Mesothelial cell of epicardium (in vitro differentiated cells): ENCODE data around the gene NATD1. TPM values are rescaled to one million over a fixed set of nuclear protein-coding genes. Genes with fewer than 3 reads are reported as not detected.

ENCODE experiments used
- DNase-seq, 2 experiments: peaks; one replicate each; pipeline ENCODE4 v3.0.0; 2021; ENCODE audit warnings: low spot score in 2 of 2; ENCODE audit not compliant: unreplicated experiment in 2 of 2
- H3K27ac Mint-ChIP-seq: 2 replicates; pipeline ENCODE4 v1.8.0; 2021; ENCODE audit warnings: mixed read lengths
- H3K27me3 Mint-ChIP-seq: 2 replicates; pipeline ENCODE4 v1.8.0; 2021; ENCODE audit warnings: low read depth, mixed read lengths
- H3K36me3 Mint-ChIP-seq: 2 replicates; pipeline ENCODE4 v1.8.0; 2021; ENCODE audit warnings: mixed read lengths
- H3K4me1 Mint-ChIP-seq: 2 replicates; pipeline ENCODE4 v1.8.0; 2021; ENCODE audit warnings: mixed read lengths
- H3K4me3 Mint-ChIP-seq: 2 replicates; pipeline ENCODE4 v1.8.0; 2021; ENCODE audit warnings: mild to moderate bottlenecking, moderate library complexity, mixed read lengths
- H3K9me3 Mint-ChIP-seq: 2 replicates; pipeline ENCODE4 v1.8.0; 2021; ENCODE audit warnings: mixed read lengths
- CTCF ChIP-seq: fragments of 200-600 bp; sonication (generic); IDR thresholded peaks from one replicate; pipeline ENCODE4 v1.5.0; 2021; ENCODE audit warnings: antibody characterized with exemption; ENCODE audit not compliant: unreplicated experiment
- total RNA-seq: library from RNA; stranded (reverse); gene quantifications from 3 replicates; pipeline ENCODE4 v1.2.1, GENCODE V29; 2021

Gene NATD1
- total RNA-seq, 1 donor from 2014 or later = 12.7 TPM

GRCh38 chr17:21279198-21279535 lies 26.0 kb upstream of the NATD1 start:
- peaks cover 38% of the 10 kb centered on the region for H3K27me3 Mint-ChIP-seq
- H3K27ac Mint-ChIP-seq = no peak overlapping the region
- peaks cover 12% of the 10 kb centered on the region for H3K4me1 Mint-ChIP-seq
- no peaks in the 10 kb centered on the region for H3K36me3 Mint-ChIP-seq
- no peaks in the 10 kb centered on the region for H3K9me3 Mint-ChIP-seq
- H3K4me3 Mint-ChIP-seq = no peak overlapping the region
- TF ChIP-seq CTCF = no peak
- DNase-seq = no peak

GRCh38 chr17:21278450-21279197 lies 25.4 kb upstream of the NATD1 start:
- Mint-ChIP-seq H3K27me3 (peaks cover 38% of the 10 kb centered on the region), H3K36me3 (no peaks in the 10 kb centered on the region), H3K27ac (no peak overlapping the region), H3K4me1 (peaks cover 12% of the 10 kb centered on the region), H3K9me3 (no peaks in the 10 kb centered on the region), H3K4me3 (no peak overlapping the region)
- no peak for DNase-seq
- TF ChIP-seq CTCF = no peak

GRCh38 chr17:21277332-21277731 lies 24.1 kb upstream of the NATD1 start:
- no peak overlapping the region for H3K27ac Mint-ChIP-seq
- H3K9me3 Mint-ChIP-seq = no peaks in the 10 kb centered on the region
- no peak overlapping the region for H3K4me3 Mint-ChIP-seq
- no peak for DNase-seq
- H3K4me1 Mint-ChIP-seq = peaks cover 12% of the 10 kb centered on the region
- no peaks in the 10 kb centered on the region for H3K36me3 Mint-ChIP-seq
- H3K27me3 Mint-ChIP-seq = peaks cover 31% of the 10 kb centered on the region
- no peak for TF ChIP-seq CTCF

DNA sequence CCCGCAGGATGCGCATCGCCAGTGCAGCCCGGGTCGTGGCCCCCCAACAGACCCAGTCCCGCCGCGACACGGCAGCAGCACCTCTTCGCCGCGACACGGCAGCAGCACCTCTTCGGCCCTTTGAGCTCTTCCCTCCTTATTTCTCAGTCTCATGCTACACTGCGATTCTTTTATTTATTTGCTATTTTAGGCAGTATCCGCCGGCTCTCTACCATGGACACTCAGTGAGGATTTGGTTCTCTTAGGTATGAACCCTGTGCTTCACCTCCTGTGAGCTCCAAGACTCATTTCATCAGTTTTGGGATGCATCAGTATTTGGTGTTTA lies 23.0 kb upstream of the NATD1 start:
- no peaks in the 10 kb centered on the region for H3K36me3 Mint-ChIP-seq
- DNase-seq = no peak
- peaks cover 12% of the 10 kb centered on the region for H3K4me1 Mint-ChIP-seq
- peaks cover 23% of the 10 kb centered on the region for H3K27me3 Mint-ChIP-seq
- peak overlapping the region; percentile 69 for H3K4me3 Mint-ChIP-seq
- no peak for TF ChIP-seq CTCF
- H3K9me3 Mint-ChIP-seq = no peaks in the 10 kb centered on the region
- H3K27ac Mint-ChIP-seq = no peak overlapping the region

DNA sequence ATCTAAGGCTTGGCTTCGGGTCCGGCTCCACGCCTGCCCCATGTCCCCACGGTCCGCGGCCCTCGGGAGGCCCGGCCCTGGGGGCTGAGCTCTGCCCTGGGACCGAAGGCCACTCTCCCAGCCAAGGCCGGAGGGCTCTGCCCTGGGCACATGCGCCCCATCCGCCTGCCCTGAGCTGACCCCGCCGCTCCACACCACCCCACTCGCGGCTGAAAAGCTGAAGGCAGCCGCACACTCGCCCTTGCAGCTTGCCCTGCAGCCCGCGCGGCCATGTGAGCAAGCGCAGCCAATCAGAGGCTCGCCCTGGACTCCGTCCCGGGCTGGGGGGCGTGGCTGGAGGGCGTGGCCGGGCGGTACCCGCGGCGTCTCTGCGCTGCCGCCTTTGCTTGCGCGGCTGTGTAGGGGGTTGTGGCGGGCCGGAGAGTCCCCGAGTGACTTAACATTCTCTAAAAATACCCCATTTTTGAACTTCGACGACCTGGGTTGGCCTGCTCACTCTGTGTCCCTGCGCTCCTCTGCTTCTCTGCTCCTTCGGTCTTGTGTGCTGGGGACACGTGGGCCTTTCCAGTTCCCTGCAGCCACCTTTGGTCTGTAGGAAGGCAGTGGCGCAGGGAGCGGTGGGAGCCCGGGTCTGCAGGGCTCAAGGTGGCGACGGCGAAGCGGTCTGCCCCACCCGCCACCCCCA lies 22.5 kb upstream of the NATD1 start:
- DNase-seq = peak; percentile 91 to 94
- H3K4me1 Mint-ChIP-seq = peaks cover 12% of the 10 kb centered on the region
- peaks cover 23% of the 10 kb centered on the region for H3K27me3 Mint-ChIP-seq
- peak overlapping the region; percentile 69 for H3K4me3 Mint-ChIP-seq
- H3K9me3 Mint-ChIP-seq = no peaks in the 10 kb centered on the region
- H3K36me3 Mint-ChIP-seq = no peaks in the 10 kb centered on the region
- TF ChIP-seq CTCF = no peak
- no peak overlapping the region for H3K27ac Mint-ChIP-seq
